H1 (cell line): ENCODE measurements around the gene TNS1. TPM values are rescaled to one million over a fixed set of nuclear protein-coding genes. Genes with fewer than 3 reads are reported as not detected.

Experiments used
- CTCF ChIA-PET: fragments of 300-600 bp; sonication (Branson Sonifier 250); formaldehyde crosslinking; loops from one replicate; lab custom pipeline; 2021; ENCODE audit not compliant: partially characterized antibody; lab: Charles Lee
- POLR2A ChIA-PET: fragments of 300-600 bp; sonication (Branson Sonifier 250); formaldehyde crosslinking; loops from one replicate; lab custom pipeline; 2021; ENCODE audit warnings: inconsistent platforms; ENCODE audit not compliant: partially characterized antibody; lab: Charles Lee
- DNase-seq, 2 experiments: peaks; one replicate each; pipeline versions ENCODE4 v3.0.0 to v3.0.0-alpha.2; 2010 to 2022; ENCODE audit warnings: low spot score in 2 of 2, low read depth in 1 of 2, mixed read lengths in 1 of 2
- FAIRE-seq: peaks from 2 replicates; lab custom pipeline; 2011; peaks lifted over from hg19 to GRCh38; lab: Jason Lieb, UNC
- H2AFZ ChIP-seq: 2 replicates; pipeline ENCODE4 v1.8.1; 2012; ENCODE audit warnings: low read length, inconsistent platforms
- H2AK5ac ChIP-seq: 2 replicates; pipeline ENCODE4 v1.6.1; 2013; ENCODE audit warnings: low read depth, low read length
- H2BK120ac ChIP-seq: replicated peaks from 2 replicates; pipeline ENCODE3; 2013; ENCODE audit warnings: low read depth, low read length, inconsistent platforms
- H2BK12ac ChIP-seq: 2 replicates; pipeline ENCODE4 v1.6.1; 2013; ENCODE audit warnings: low read depth, low read length
- H2BK15ac ChIP-seq: 2 replicates; pipeline ENCODE4 v1.6.1; 2013; ENCODE audit warnings: low read length
- H2BK20ac ChIP-seq: 2 replicates; pipeline ENCODE4 v1.6.1; 2013; ENCODE audit warnings: low read length
- H2BK5ac ChIP-seq: 2 replicates; pipeline ENCODE4 v1.6.1; 2013; ENCODE audit warnings: low read depth, low read length
- H3K14ac ChIP-seq: 2 replicates; pipeline ENCODE4 v1.6.1; 2013; ENCODE audit warnings: inconsistent platforms; ENCODE audit not compliant: insufficient read length
- H3K18ac ChIP-seq: 2 replicates; pipeline ENCODE4 v1.6.1; 2013; ENCODE audit warnings: low read length; ENCODE audit errors: extremely low read depth
- H3K23ac ChIP-seq: 2 replicates; pipeline ENCODE4 v1.6.1; 2013; ENCODE audit warnings: inconsistent platforms; ENCODE audit not compliant: insufficient read length
- H3K23me2 ChIP-seq: 2 replicates; pipeline ENCODE4 v1.6.1; 2013; ENCODE audit warnings: low read depth, low read length
- H3K27ac ChIP-seq: 2 replicates; pipeline ENCODE4 v1.6.1; 2011; ENCODE audit warnings: low read depth, low read length, inconsistent platforms
- H3K27me3 ChIP-seq, 4 experiments: replicated peaks in 1 of 4; 1 replicate in 1 of 4; 2 replicates in 3 of 4; pipeline versions ENCODE4 v1.6.1 to v1.8.1; 2011 to 2013; ENCODE audit warnings: low read length in 3 of 4, mild to moderate bottlenecking in 3 of 4, inconsistent platforms in 2 of 4, mixed read lengths in 2 of 4, moderate library complexity in 1 of 4; ENCODE audit not compliant: control insufficient read depth in 3 of 4, insufficient read depth in 3 of 4; ENCODE audit errors: extremely low read depth in 1 of 4
- H3K36me3 ChIP-seq, 4 experiments: 2 replicates each; pipeline versions ENCODE4 v1.6.1 to v1.8.1; 2011 to 2013; ENCODE audit warnings: mild to moderate bottlenecking in 4 of 4, low read length in 3 of 4, moderate library complexity in 2 of 4, control low read depth in 1 of 4, inconsistent platforms in 1 of 4; ENCODE audit not compliant: insufficient read depth in 4 of 4, control insufficient read depth in 2 of 4
- H3K4ac ChIP-seq: replicated peaks from 2 replicates; pipeline ENCODE3; 2013; ENCODE audit warnings: low read length, low read depth, mixed read lengths, inconsistent platforms; ENCODE audit not compliant: insufficient read length
- H3K4me1 ChIP-seq, 4 experiments: replicated peaks in 1 of 4; 1 replicate in 1 of 4; 2 replicates in 3 of 4; pipeline versions ENCODE4 v1.6.1 to v1.8.1; 2011 to 2013; ENCODE audit warnings: low read length in 3 of 4, inconsistent platforms in 2 of 4, mixed read lengths in 1 of 4; ENCODE audit not compliant: insufficient read depth in 4 of 4, control insufficient read depth in 3 of 4
- H3K4me2 ChIP-seq, 2 experiments: 2 replicates each; pipeline versions ENCODE4 v1.6.1 to v1.8.1; 2011 to 2013; ENCODE audit warnings: low read depth in 2 of 2, low read length in 2 of 2, control low read depth in 1 of 2, inconsistent platforms in 1 of 2, mild to moderate bottlenecking in 1 of 2; ENCODE audit not compliant: insufficient read depth in 1 of 2
- H3K4me3 ChIP-seq, 4 experiments: fragments of 200-600, 300-600 bp in 1 of 4; sonication (generic), shearing (Covaris generic), sonication (Bioruptor Twin) in 1 of 4; 2 replicates each; pipeline versions ENCODE4 v1.5.1 to v1.8.1; 2011 to 2016; ENCODE audit warnings: low read length in 4 of 4, low read depth in 3 of 4, control low read depth in 2 of 4, inconsistent platforms in 2 of 4, mild to moderate bottlenecking in 2 of 4, mixed read lengths in 1 of 4, moderate library complexity in 1 of 4; ENCODE audit not compliant: insufficient read depth in 2 of 4; ENCODE audit errors: extremely low read depth in 1 of 4
- H3K56ac ChIP-seq: replicated peaks from 2 replicates; pipeline ENCODE3; 2013; ENCODE audit warnings: low read depth, mild to moderate bottlenecking, mixed read lengths, low read length, inconsistent platforms; ENCODE audit not compliant: insufficient read length
- H3K79me1 ChIP-seq: 2 replicates; pipeline ENCODE4 v1.6.1; 2013; ENCODE audit warnings: low read depth, low read length, control low read depth
- H3K79me2 ChIP-seq, 2 experiments: 2 replicates each; pipeline versions ENCODE4 v1.6.1 to v1.8.1; 2012 to 2013; ENCODE audit warnings: low read length in 2 of 2, mild to moderate bottlenecking in 2 of 2, inconsistent platforms in 1 of 2; ENCODE audit not compliant: insufficient read depth in 2 of 2, control insufficient read depth in 1 of 2
- H3K9ac ChIP-seq, 4 experiments: replicated peaks in 1 of 4; 1 replicate in 1 of 4; 2 replicates in 3 of 4; pipeline versions ENCODE4 v1.6.1 to v1.8.1; 2011 to 2013; ENCODE audit warnings: low read depth in 3 of 4, low read length in 3 of 4, control low read depth in 2 of 4, mild to moderate bottlenecking in 2 of 4, moderate library complexity in 2 of 4, inconsistent platforms in 1 of 4; ENCODE audit errors: extremely low read depth in 1 of 4
- H3K9me3 ChIP-seq, 2 experiments: 2 replicates each; pipeline versions ENCODE4 v1.6.1 to v1.8.1; 2012 to 2013; ENCODE audit warnings: mild to moderate bottlenecking in 2 of 2, moderate library complexity in 2 of 2, control low read depth in 1 of 2, inconsistent platforms in 1 of 2, low read depth in 1 of 2, low read length in 1 of 2, mixed read lengths in 1 of 2; ENCODE audit not compliant: insufficient read depth in 2 of 2
- H4K20me1 ChIP-seq, 2 experiments: replicated peaks in 1 of 2; 2 replicates each; pipeline versions ENCODE3 to v1.8.1; 2011 to 2013; ENCODE audit warnings: inconsistent platforms in 2 of 2, low read length in 2 of 2, mild to moderate bottlenecking in 1 of 2; ENCODE audit not compliant: insufficient read depth in 2 of 2, control insufficient read depth in 1 of 2
- H4K5ac ChIP-seq: 2 replicates; pipeline ENCODE4 v1.6.1; 2013; ENCODE audit warnings: low read length, low read depth, mixed read lengths, inconsistent platforms; ENCODE audit not compliant: insufficient read length
- H4K8ac ChIP-seq: 2 replicates; pipeline ENCODE4 v1.8.0; 2013; ENCODE audit warnings: mild to moderate bottlenecking, moderate library complexity, low read length, inconsistent platforms; ENCODE audit not compliant: insufficient read depth; ENCODE audit errors: extremely low read depth
- H4K91ac ChIP-seq: replicated peaks from 2 replicates; pipeline ENCODE3; 2013; ENCODE audit warnings: low read length, mixed read lengths, inconsistent platforms; ENCODE audit not compliant: insufficient read length
- BACH1 ChIP-seq: IDR thresholded peaks from 2 replicates; pipeline ENCODE4 v1.6.1; 2012; ENCODE audit warnings: low read length, improper control_type of control experiment
- CREB1 ChIP-seq: IDR thresholded peaks from 2 replicates; pipeline ENCODE4 v1.6.1; 2012; ENCODE audit warnings: inconsistent platforms
- EP300 ChIP-seq, 2 experiments: IDR thresholded peaks; 1 replicate in 1 of 2; 2 replicates in 1 of 2; pipeline ENCODE4 v1.6.1; 2011 to 2012; ENCODE audit warnings: low read depth in 2 of 2, low read length in 2 of 2, mild to moderate bottlenecking in 2 of 2, borderline replicate concordance in 1 of 2, inconsistent platforms in 1 of 2, moderate library complexity in 1 of 2
- FOSL1 ChIP-seq: IDR thresholded peaks from 2 replicates; pipeline ENCODE4 v1.6.1; 2011; ENCODE audit warnings: mild to moderate bottlenecking, low read depth, low read length, moderate library complexity; ENCODE audit not compliant: insufficient read depth
- GTF2F1 ChIP-seq: IDR thresholded peaks from 2 replicates; pipeline ENCODE4 v1.6.1; 2012; ENCODE audit warnings: low read depth, low read length, improper control_type of control experiment, borderline replicate concordance
- HDAC2 ChIP-seq, 2 experiments: fragments of 300-600 bp in 1 of 2; sonication (generic) in 1 of 2; IDR thresholded peaks; 2 replicates each; pipeline ENCODE4 v1.6.1; 2011 to 2012; ENCODE audit warnings: low read depth in 2 of 2, low read length in 2 of 2, mild to moderate bottlenecking in 2 of 2, moderate library complexity in 2 of 2, borderline replicate concordance in 1 of 2, inconsistent platforms in 1 of 2
- KDM1A ChIP-seq: fragments of 200-600, 300-600 bp; sonication (generic); IDR thresholded peaks from 2 replicates; pipeline ENCODE4 v1.7.1; 2016; ENCODE audit warnings: mild to moderate bottlenecking, low read length, borderline replicate concordance
- MAX ChIP-seq: IDR thresholded peaks from 2 replicates; pipeline ENCODE4 v1.6.1; 2012; ENCODE audit warnings: inconsistent platforms
- PHF8 ChIP-seq: fragments of 200-600 bp; sonication (generic); conservative IDR thresholded peaks from 2 replicates; pipeline ENCODE4 v1.7.1; 2012; ENCODE audit warnings: low read depth, mild to moderate bottlenecking, inconsistent platforms, low read length, moderate library complexity
- POLR2AphosphoS5 ChIP-seq: IDR thresholded peaks from 2 replicates; pipeline ENCODE4 v1.6.1; 2011; ENCODE audit warnings: low read depth, low read length
- SIRT6 ChIP-seq: IDR thresholded peaks from one replicate; pipeline ENCODE4 v1.7.1; 2012; ENCODE audit warnings: low read length, inconsistent platforms
- SP1 ChIP-seq: IDR thresholded peaks from 2 replicates; pipeline ENCODE4 v1.6.1; 2011; ENCODE audit warnings: low read depth, low read length
- SUZ12 ChIP-seq: fragments of 200-600 bp; sonication (generic); IDR thresholded peaks from 2 replicates; pipeline ENCODE4 v1.6.1; 2012; ENCODE audit warnings: mild to moderate bottlenecking, inconsistent platforms, low read length, moderate library complexity, mixed read lengths
- TBP ChIP-seq: IDR thresholded peaks from 2 replicates; pipeline ENCODE4 v1.6.1; 2011; ENCODE audit warnings: low read depth, low read length, improper control_type of control experiment
- WGBS, 2 experiments: shearing (Covaris generic) in 1 of 2; methylation state at CpG; one replicate each; pipeline versions ENCODE4 v1.1.6 to v1.1.7; 2013 to 2015; ENCODE audit warnings: low lambda C conversion rate in 2 of 2, mixed read lengths in 2 of 2, inconsistent platforms in 1 of 2, low coverage in 1 of 2, missing lambda C conversion rate in 1 of 2; ENCODE audit not compliant: insufficient replicate concordance in 2 of 2, insufficient coverage in 1 of 2, insufficient read length in 1 of 2; ENCODE audit errors: extremely low coverage in 1 of 2, missing lambda C conversion rate in 1 of 2; 5-methylcytosine and 5-hydroxymethylcytosine counted together
- polyA plus RNA-seq, 7 experiments: library from polyadenylated mRNA; depleted of rRNA in 3 of 7; stranded (reverse) in 5 of 7; unstranded in 2 of 7; fragments of >200 nt in 5 of 7; fragments of 200-250 nt in 2 of 7; gene quantifications; 1 replicate in 5 of 7; 2 replicates in 1 of 7; 4 replicates in 1 of 7; pipeline versions ENCODE4 v1.2.1 to v1.2.3, GENCODE V29; 2011 to 2013; ENCODE audit warnings: missing spikeins in 2 of 7, mixed read lengths in 2 of 7
- total RNA-seq: library from RNA; stranded (reverse); fragmentation: NEBNext Ultra II Directional; extraction: Animal tissue kit (Norgen Biotek cat#: 25700); gene quantifications from 2 replicates; pipeline ENCODE4 v1.2.1, GENCODE V29; 2021

TNS1 gene
- total and polyA plus RNA-seq, 2 of the 8 experiments (the other 6 are each of a cell fraction or from before 2014, with no cell fraction given) = 1.5 to 5.1 TPM

- H4K20me1 ChIP-seq = peaks cover 0 to 2% of the 10 kb centered on the region in 2 experiments
- no peak overlapping the region for H2BK12ac ChIP-seq
- no peak overlapping the region for H3K4ac ChIP-seq
- no peak overlapping the region for H4K5ac ChIP-seq
- H2BK5ac ChIP-seq = no peak overlapping the region
- no peak overlapping the region for H3K4me3 ChIP-seq
- H3K23ac ChIP-seq = no peak overlapping the region
- peaks cover 2 to 12% (median 5%) of the 10 kb centered on the region in 4 experiments; a peak in 6 of 7 replicates for H3K4me1 ChIP-seq
- no peak overlapping the region for H3K9ac ChIP-seq
- H2BK120ac ChIP-seq = no peak overlapping the region
- no peak overlapping the region for H3K27ac ChIP-seq
- FAIRE-seq (no peak), DNase-seq (no peak)
- H3K18ac ChIP-seq = no peak overlapping the region
- H2AK5ac ChIP-seq = 0 out of 2 replicates have a peak overlapping the region, but pooled peaks have one; percentile 65
- H4K8ac ChIP-seq = no peak overlapping the region
- no peak overlapping the region for H3K14ac ChIP-seq
- CTCF ChIA-PET = interaction anchor here (1.3 to 22.2 kb wide), 12 partner anchors 9 to 167 kb away, joined by 3 to 480 read pairs (median 7); no protein-coding TSS in a partner anchor
- no peak overlapping the region for H2BK20ac ChIP-seq
- no peak overlapping the region for H4K91ac ChIP-seq
- no peaks in the 10 kb centered on the region for H3K79me1 ChIP-seq
- no peaks in the 10 kb centered on the region for H3K79me2 ChIP-seq
- no peak overlapping the region for H3K4me2 ChIP-seq
- no peak overlapping the region for H3K56ac ChIP-seq
- 83% methylated on average over 7 of the region's 7 CpGs; no CpG with 5 or more reads in 1 of the 2 experiments for WGBS, 2 experiments
- no peak overlapping the region for H2BK15ac ChIP-seq
- no peak overlapping the region for H2AFZ ChIP-seq
- H3K27me3 ChIP-seq = peaks cover 0 to 3% (median 0%) of the 10 kb centered on the region in 4 experiments; a peak in 1 of 7 replicates
- H3K36me3 ChIP-seq = no peaks in the 10 kb centered on the region
- POLR2A ChIA-PET = no interaction called here
- H3K9me3 ChIP-seq = no peaks in the 10 kb centered on the region
- H3K23me2 ChIP-seq = no peaks in the 10 kb centered on the region
- TF ChIP-seq POLR2AphosphoS5 (no peak), SP1 (no peak), EP300 (IDR thresholded peaks at IDR 0.05; ENCODE audit: borderline replicate concordance in 1 of 2, low read depth in 2 of 2, low read length in 2 of 2) (no peak), CREB1 (no peak), KDM1A (no peak), BACH1 (no peak), SIRT6 (no peak), FOSL1 (no peak), HDAC2 (IDR thresholded peaks at IDR 0.05; ENCODE audit: borderline replicate concordance in 1 of 2, low read depth in 2 of 2, low read length in 2 of 2) (no peak), TBP (no peak), PHF8 (no peak), SUZ12 (no peak), GTF2F1 (no peak), MAX (no peak)
Measured at GRCh38 chr2:217953011-217953481, 49.7 kb downstream of the TNS1 start.
